K562 (cell line): ENCODE measurements around the gene ZBTB20. TPM values are rescaled to one million over a fixed set of nuclear protein-coding genes. Genes with fewer than 3 reads are reported as not detected.

Experiments
- ATAC-seq: fragments of 200-7000 bp; cut with Tn5 transposase; 3 replicates; pipeline ENCODE4 v1.9.1; 2020; ENCODE audit warnings: moderate library complexity
- BruUV-seq: library from RNA; stranded (reverse); fragments of 400-500 nt; replicated peaks from 2 replicates; lab custom pipeline; 2021; lab: Mats Ljungman, UMichigan
- CTCF ChIA-PET: fragments of 300-600 bp; formaldehyde crosslinking; extraction: SDS; loops from one replicate; lab custom pipeline; 2021; ENCODE audit warnings: low intra/inter-chr PET ratio; lab: Yijun Ruan, JAX
- POLR2A ChIA-PET: fragments of 300-600, 350-650 bp; sonication (Branson Sonifier 250); formaldehyde crosslinking; extraction: SDS; loops from one replicate; lab custom pipeline; 2021; ENCODE audit warnings: antibody characterized with exemption, inconsistent platforms; lab: Yijun Ruan, JAX
- DNase-seq, 4 experiments: peaks; one replicate each; pipeline versions ENCODE4 v3.0.0 to v3.0.0-alpha.2; 2011 to 2018; ENCODE audit warnings: low spot score in 3 of 4, mixed read lengths in 3 of 4; ENCODE audit errors: extremely low read depth in 1 of 4
- FAIRE-seq: peaks from 2 replicates; lab custom pipeline; 2011; peaks lifted over from hg19 to GRCh38; lab: Jason Lieb, UNC
- H2AFZ ChIP-seq: 2 replicates; pipeline ENCODE4 v1.6.0; 2011; ENCODE audit warnings: low read depth, low read length, control low read depth, inconsistent platforms
- H3K27ac ChIP-seq: fragments of 200-600 bp; 3 replicates; pipeline ENCODE4 v1.8.0; 2011; ENCODE audit warnings: low read depth, mild to moderate bottlenecking, control low read depth, inconsistent platforms, low read length, moderate library complexity, mixed read lengths; ENCODE audit errors: extremely low read depth
- H3K27me3 ChIP-seq, 2 experiments: fragments of 300-600 bp in 1 of 2; 2 replicates in 1 of 2; 3 replicates in 1 of 2; pipeline versions ENCODE4 v1.6.0 to v1.8.0; 2011; ENCODE audit warnings: inconsistent platforms in 2 of 2, low read length in 2 of 2, mild to moderate bottlenecking in 1 of 2, mixed read lengths in 1 of 2, moderate library complexity in 1 of 2; ENCODE audit not compliant: control insufficient read depth in 2 of 2, insufficient read depth in 2 of 2
- H3K36me3 ChIP-seq: fragments of 300-600 bp; 3 replicates; pipeline ENCODE4 v1.8.0; 2011; ENCODE audit warnings: mild to moderate bottlenecking, low read length, inconsistent platforms; ENCODE audit not compliant: control insufficient read depth, insufficient read depth
- H3K4me1 ChIP-seq, 2 experiments: fragments of 200-600 bp in 1 of 2; replicated peaks in 1 of 2; 2 replicates in 1 of 2; 3 replicates in 1 of 2; pipeline versions ENCODE4 v1.5.1 to v1.8.0; 2011; ENCODE audit warnings: inconsistent platforms in 2 of 2, low read length in 2 of 2, mild to moderate bottlenecking in 1 of 2, mixed read lengths in 1 of 2, moderate library complexity in 1 of 2; ENCODE audit not compliant: control insufficient read depth in 2 of 2, insufficient read depth in 2 of 2
- H3K4me2 ChIP-seq: 2 replicates; pipeline ENCODE4 v1.6.1; 2011; ENCODE audit warnings: low read length, control low read depth, inconsistent platforms, mixed read lengths; ENCODE audit not compliant: insufficient read depth
- H3K4me3 ChIP-seq: fragments of 200-600 bp; sonication (generic), shearing (Covaris generic); 2 replicates; pipeline ENCODE4 v1.5.1; 2016; ENCODE audit warnings: control low read depth, inconsistent platforms
- H3K79me2 ChIP-seq: fragments of 200-600 bp; 3 replicates; pipeline ENCODE4 v1.8.0; 2011; ENCODE audit warnings: low read length, inconsistent platforms; ENCODE audit not compliant: control insufficient read depth, insufficient read depth
- H3K9ac ChIP-seq, 2 experiments: 2 replicates each; pipeline versions ENCODE4 v1.6.0 to v1.6.1; 2011; ENCODE audit warnings: low read depth in 2 of 2, low read length in 2 of 2, control low read depth in 1 of 2, inconsistent platforms in 1 of 2, mild to moderate bottlenecking in 1 of 2, mixed read lengths in 1 of 2; ENCODE audit not compliant: insufficient read depth in 1 of 2
- H3K9me1 ChIP-seq: one replicate; pipeline ENCODE4 v1.6.0; 2011; ENCODE audit warnings: inconsistent platforms, mild to moderate bottlenecking, low read length, moderate library complexity; ENCODE audit not compliant: control insufficient read depth, insufficient read depth
- H3K9me3 ChIP-seq: replicated peaks from 2 replicates; pipeline ENCODE4 v1.5.1; 2011; ENCODE audit warnings: low read depth, low read length, inconsistent platforms; ENCODE audit not compliant: control insufficient read depth, insufficient read depth
- H4K20me1 ChIP-seq: replicated peaks from 2 replicates; pipeline ENCODE4 v1.6.1; 2011; ENCODE audit warnings: low read length, inconsistent platforms, mixed read lengths; ENCODE audit not compliant: control insufficient read depth, insufficient read depth
- E2F1 ChIP-seq: sonication (generic); formaldehyde crosslinking; IDR thresholded peaks from 2 replicates; pipeline ENCODE4 v1.8.1; 2023; ENCODE audit warnings: mild to moderate bottlenecking, missing genetic modification reagents, moderate library complexity
- ETV1 ChIP-seq: fragments of 450-650 bp; conservative IDR thresholded peaks from 2 replicates; pipeline ENCODE4 v1.6.1; 2016; ENCODE audit warnings: missing genetic modification characterization, control low read depth, low read depth, missing compliant biosample characterization
- FOXM1 ChIP-seq, 2 experiments: fragments of 450-650 bp in 1 of 2; sonication (generic) in 1 of 2; formaldehyde crosslinking in 1 of 2; IDR thresholded peaks; 2 replicates each; pipeline versions ENCODE4 v1.6.1 to v1.9.0; 2017 to 2022; ENCODE audit warnings: low read depth in 2 of 2, mild to moderate bottlenecking in 2 of 2, missing genetic modification reagents in 1 of 2, moderate library complexity in 1 of 2
- KLF10 ChIP-seq: fragments of 250-450 bp; sonication (Bioruptor Pico); IDR thresholded peaks from 2 replicates; pipeline ENCODE4 v1.6.1; 2021; ENCODE audit warnings: matching md5 sums
- RREB1 ChIP-seq: fragments of 250-450 bp; sonication (Bioruptor Pico); IDR thresholded peaks from 2 replicates; pipeline ENCODE4 v1.4.0; 2020
- SIN3B ChIP-seq: fragments of 450-650 bp; IDR thresholded peaks from 2 replicates; pipeline ENCODE4 v1.6.1; 2017; ENCODE audit warnings: low read depth, mild to moderate bottlenecking, moderate library complexity
- SMAD4 ChIP-seq: fragments of 250-450 bp; sonication (Bioruptor Pico); conservative IDR thresholded peaks from 2 replicates; pipeline ENCODE4 v1.8.0; 2021; ENCODE audit warnings: inconsistent platforms, mild to moderate bottlenecking, moderate library complexity
- ZBED1 ChIP-seq: IDR thresholded peaks from 2 replicates; pipeline ENCODE4 v1.6.1; 2014
- ZNF239 ChIP-seq: fragments of 250-450 bp; sonication (Bioruptor Pico); IDR thresholded peaks from 2 replicates; pipeline ENCODE4 v1.4.0; 2020; ENCODE audit warnings: mild to moderate bottlenecking
- ZNF445 ChIP-seq: fragments of 250-450 bp; sonication (Bioruptor Pico); IDR thresholded peaks from 2 replicates; pipeline ENCODE4 v1.4.0; 2020; ENCODE audit warnings: low read depth, mild to moderate bottlenecking, moderate library complexity
- ZNF717 ChIP-seq: fragments of 250-450 bp; sonication (Bioruptor Pico); IDR thresholded peaks from 2 replicates; pipeline ENCODE4 v1.5.0; 2021
- WGBS: fragments of 100-300 bp; shearing (Covaris generic); methylation state at CpG from one replicate; pipeline ENCODE4 v1.1.6; 2016; ENCODE audit warnings: low coverage, mixed read lengths; ENCODE audit not compliant: insufficient coverage; ENCODE audit errors: missing lambda C conversion rate; 5-methylcytosine and 5-hydroxymethylcytosine counted together
- in situ Hi-C: fragments of 300-500 bp; cut with MboI; formaldehyde crosslinking; loops from 4 replicates; pipeline ENCODE4 v1.15.0; 2018; ENCODE audit warnings: inconsistent platforms, mixed read lengths
- intact Hi-C: fragments of 100-400 bp; cut with micrococcal nuclease; formaldehyde crosslinking; loops from 2 replicates; pipeline ENCODE4 v1.14.2; 2022
- polyA plus RNA-seq, 8 experiments: library from polyadenylated mRNA; depleted of rRNA in 4 of 8; stranded (reverse) in 5 of 8; unstranded in 3 of 8; fragments of >200 nt; fragmentation: Nextera tagmentation in 2 of 8; fragmentation: Illumina TruSeq in 1 of 8; extraction: Ambion mirVana in 2 of 8; extraction: Trizol in 1 of 8; gene quantifications; 2 replicates each; pipeline versions ENCODE4 v1.2.1 to v1.2.3, GENCODE V29; 2011 to 2014; ENCODE audit warnings: inconsistent platforms in 1 of 8, missing spikeins in 1 of 8
- total RNA-seq, 7 experiments: library from RNA; depleted of rRNA in 6 of 7; stranded (reverse); fragments of >200 nt in 6 of 7; fragmentation: Illumina TruSeq in 2 of 7; extraction: Trizol in 2 of 7; gene quantifications; 2 replicates each; pipeline versions ENCODE4 v1.2.1 to v1.2.3, GENCODE V29; 2011 to 2021; ENCODE audit warnings: low replicate concordance in 1 of 7

The ZBTB20 gene
- total and polyA plus RNA-seq, 9 of the 15 experiments (the other 6 are each of a cell fraction or from before 2014, with no cell fraction given) = 0.17 to 1.7 (median 0.45) TPM

GRCh38 chr3:114718898-114719210 lies 428.2 kb downstream of the ZBTB20 start:
- FAIRE-seq (no peak), DNase-seq (no peak), ATAC-seq (no peak)
- Histone ChIP-seq H3K27ac (no peak overlapping the region), H4K20me1 (no peaks in the 10 kb centered on the region), H3K27me3 (no peaks in the 10 kb centered on the region), H2AFZ (no peak overlapping the region), H3K9me1 (no peaks in the 10 kb centered on the region), H3K9ac (no peak overlapping the region), H3K4me2 (no peak overlapping the region), H3K36me3 (no peaks in the 10 kb centered on the region), H3K4me3 (no peak overlapping the region), H3K9me3 (no peaks in the 10 kb centered on the region), H3K79me2 (no peaks in the 10 kb centered on the region), H3K4me1 (no peaks in the 10 kb centered on the region)
- intact Hi-C loops = no loop called here
- BruUV-seq = no TSS peak
- in situ Hi-C loops = no loop called here
- ChIA-PET POLR2A (no interaction called here), CTCF (no interaction called here)
- TF ChIP-seq FOXM1 (IDR thresholded peaks at IDR 0.05; ENCODE audit: low read depth) = no peak
- no peak for TF ChIP-seq FOXM1 (CRISPR knock-in tag; IDR thresholded peaks at IDR 0.05; ENCODE audit: low read depth)
- TF ChIP-seq ETV1 (tag) = no peak
- no peak for TF ChIP-seq ZNF445 (CRISPR knock-in tag)
- TF ChIP-seq ZBED1 = no peak
- TF ChIP-seq ZNF717 = no peak
- TF ChIP-seq SMAD4 (CRISPR knock-in tag) = no peak
- no peak for TF ChIP-seq SIN3B
- no peak for TF ChIP-seq RREB1 (CRISPR knock-in tag)
- TF ChIP-seq ZNF239 (CRISPR knock-in tag) = no peak
- TF ChIP-seq E2F1 (CRISPR knock-in tag) = no peak
- TF ChIP-seq KLF10 (CRISPR knock-in tag) = no peak
- WGBS = 0% methylated on average over 1 of the region's 1 CpG
